Activated B cell treated with CpG ODN at 0.5 μM for 24 hours (primary cell): Measurements from ENCODE around the gene SBNO2. TPM values are rescaled to one million over a fixed set of nuclear protein-coding genes. Genes with fewer than 3 reads are reported as not detected.

Experiments
- ATAC-seq: fragments of 200-7000 bp; cut with Tn5 transposase; one replicate; pipeline ENCODE4 v1.10.0; 2021; ENCODE audit warnings: low read depth, mild to moderate bottlenecking, moderate library complexity
- CTCF ChIA-PET: fragments of 350-600 bp; sonication (Branson Sonifier 250); formaldehyde crosslinking; loops from one replicate; lab custom pipeline; 2021; ENCODE audit warnings: antibody characterized with exemption; lab: Charles Lee
- POLR2A ChIA-PET: fragments of 350-600 bp; sonication (Branson Sonifier 250); formaldehyde crosslinking; loops from one replicate; lab custom pipeline; 2021; ENCODE audit warnings: antibody characterized with exemption; lab: Charles Lee
- DNase-seq: peaks from one replicate; pipeline ENCODE4 v3.0.0; 2022
- H3K27ac Mint-ChIP-seq: one replicate; pipeline ENCODE4 v1.8.0; 2020; ENCODE audit warnings: mixed read lengths
- H3K27me3 Mint-ChIP-seq: one replicate; pipeline ENCODE4 v1.8.0; 2021; ENCODE audit warnings: mixed read lengths
- H3K36me3 Mint-ChIP-seq: one replicate; pipeline ENCODE4 v1.8.0; 2021; ENCODE audit warnings: low read depth, mixed read lengths
- H3K4me1 Mint-ChIP-seq: one replicate; pipeline ENCODE4 v1.8.0; 2021; ENCODE audit warnings: mixed read lengths
- H3K4me3 Mint-ChIP-seq: one replicate; pipeline ENCODE4 v1.8.0; 2020; ENCODE audit warnings: mild to moderate bottlenecking, mixed read lengths
- H3K9me3 Mint-ChIP-seq: one replicate; pipeline ENCODE4 v1.8.0; 2020; ENCODE audit warnings: mixed read lengths
- intact Hi-C: fragments of 100-400 bp; cut with micrococcal nuclease; formaldehyde crosslinking; loops from one replicate; pipeline ENCODE4 v1.15.1; 2024
- total RNA-seq: library from RNA; stranded (reverse); gene quantifications from 2 replicates; pipeline ENCODE4 v1.2.3, GENCODE V29; 2022
- TF ChIP-seq, protein P1 (sequence below): fragments of 200-600 bp; IDR thresholded peaks from one replicate; pipeline ENCODE4 v1.8.0; 2022; ENCODE audit warnings: antibody characterized with exemption, mild to moderate bottlenecking

SBNO2 gene
- total RNA-seq, 1 donor from 2014 or later: 127 TPM

DNA sequence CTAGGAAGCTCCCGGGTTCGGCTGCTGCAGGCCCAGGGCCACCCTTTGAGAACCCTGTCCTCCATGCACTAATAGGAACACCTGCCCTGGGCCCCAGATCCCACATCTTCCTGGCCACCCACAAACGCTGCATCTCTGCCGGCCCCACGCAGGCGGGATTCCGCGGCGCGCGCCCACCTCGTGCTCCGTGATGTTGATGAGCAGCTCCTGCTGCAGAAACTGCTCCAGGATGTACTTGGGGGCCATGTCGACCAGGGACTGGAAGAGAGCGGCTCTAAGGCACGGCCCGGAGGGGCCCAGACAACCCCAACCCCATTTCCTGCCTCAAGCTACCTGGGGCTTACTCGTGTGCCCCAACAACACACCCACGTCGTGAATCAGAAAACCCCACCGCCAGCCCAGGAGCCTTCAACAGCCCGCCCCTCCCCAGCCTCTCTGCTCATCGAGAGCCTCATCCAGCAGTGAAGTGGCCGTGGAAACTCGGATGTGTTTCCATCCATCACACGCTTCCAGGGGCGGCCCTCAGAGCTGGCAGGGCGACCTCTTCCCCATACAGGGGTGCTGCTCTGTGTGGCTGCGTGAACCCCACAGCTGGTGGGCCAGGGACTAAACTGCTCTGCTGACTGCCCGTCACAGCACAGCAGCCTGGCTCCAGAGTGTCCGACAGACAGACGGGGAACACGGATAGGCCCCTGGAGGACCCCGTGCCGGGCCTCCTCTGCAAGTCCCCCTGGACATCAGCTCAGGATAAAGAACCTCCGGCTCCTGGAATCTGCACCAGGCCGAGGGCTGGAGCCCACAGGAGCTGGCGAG is 83.1 kb downstream of the SBNO2 start:
- ChIA-PET POLR2A (interaction anchor here (0.5 to 10.8 kb wide), 8 partner anchors 15 to 112 kb away, joined by 3 to 184 read pairs (median 6); partner anchors contain the start of genes ABCA7 and ARHGAP45), CTCF (interaction anchor here (1.2 kb wide), 1 partner anchor 26 kb away, joined by 3 read pairs; no protein-coding TSS in a partner anchor)
- H3K27ac Mint-ChIP-seq: no peak overlapping the region
- peaks cover 56% of the 10 kb centered on the region for H3K4me1 Mint-ChIP-seq
- ATAC-seq: no peak
- no peaks in the 10 kb centered on the region for H3K27me3 Mint-ChIP-seq
- intact Hi-C loops: no loop called here
- peaks cover 42% of the 10 kb centered on the region for H3K36me3 Mint-ChIP-seq
- no peaks in the 10 kb centered on the region for H3K9me3 Mint-ChIP-seq
- TF ChIP-seq, protein P1, sequence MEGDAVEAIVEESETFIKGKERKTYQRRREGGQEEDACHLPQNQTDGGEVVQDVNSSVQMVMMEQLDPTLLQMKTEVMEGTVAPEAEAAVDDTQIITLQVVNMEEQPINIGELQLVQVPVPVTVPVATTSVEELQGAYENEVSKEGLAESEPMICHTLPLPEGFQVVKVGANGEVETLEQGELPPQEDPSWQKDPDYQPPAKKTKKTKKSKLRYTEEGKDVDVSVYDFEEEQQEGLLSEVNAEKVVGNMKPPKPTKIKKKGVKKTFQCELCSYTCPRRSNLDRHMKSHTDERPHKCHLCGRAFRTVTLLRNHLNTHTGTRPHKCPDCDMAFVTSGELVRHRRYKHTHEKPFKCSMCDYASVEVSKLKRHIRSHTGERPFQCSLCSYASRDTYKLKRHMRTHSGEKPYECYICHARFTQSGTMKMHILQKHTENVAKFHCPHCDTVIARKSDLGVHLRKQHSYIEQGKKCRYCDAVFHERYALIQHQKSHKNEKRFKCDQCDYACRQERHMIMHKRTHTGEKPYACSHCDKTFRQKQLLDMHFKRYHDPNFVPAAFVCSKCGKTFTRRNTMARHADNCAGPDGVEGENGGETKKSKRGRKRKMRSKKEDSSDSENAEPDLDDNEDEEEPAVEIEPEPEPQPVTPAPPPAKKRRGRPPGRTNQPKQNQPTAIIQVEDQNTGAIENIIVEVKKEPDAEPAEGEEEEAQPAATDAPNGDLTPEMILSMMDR: no peak
- no peak overlapping the region for H3K4me3 Mint-ChIP-seq
- DNase-seq: no peak

DNA sequence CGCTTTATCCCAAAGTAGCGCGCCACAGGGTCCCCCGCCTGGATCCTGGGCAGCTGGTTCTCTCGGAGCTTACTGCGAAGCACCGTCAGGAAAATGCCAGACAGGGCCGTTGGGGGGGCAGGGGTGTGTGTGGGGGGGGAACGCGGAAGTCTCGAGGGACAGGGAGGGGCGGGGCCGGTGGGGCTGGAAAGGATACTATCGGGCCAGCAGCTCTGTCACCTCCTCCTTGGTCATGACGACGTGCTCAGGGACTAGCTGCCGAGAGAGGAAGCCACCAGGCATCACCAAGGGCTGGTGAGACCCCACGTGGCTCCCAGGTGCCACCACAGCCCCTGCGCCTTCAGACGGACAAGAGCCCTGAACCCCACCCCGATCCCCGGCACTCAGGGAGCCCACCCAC is 84.2 kb downstream of the SBNO2 start:
- TF ChIP-seq, protein P1: no peak
- Mint-ChIP-seq H3K27me3 (no peaks in the 10 kb centered on the region), H3K4me1 (peaks cover 54% of the 10 kb centered on the region), H3K36me3 (peaks cover 46% of the 10 kb centered on the region), H3K27ac (no peak overlapping the region), H3K9me3 (no peaks in the 10 kb centered on the region), H3K4me3 (no peak overlapping the region)
- CTCF ChIA-PET: interaction anchor here (1.2 to 2.4 kb wide), 3 partner anchors 23 to 32 kb away, joined by 3 to 13 read pairs (median 4); no protein-coding TSS in a partner anchor
- intact Hi-C loops: no loop called here
- ATAC-seq (no peak), DNase-seq (no peak)
- POLR2A ChIA-PET: interaction anchor here (0.6 to 10.8 kb wide), 10 partner anchors 14 to 401 kb away, joined by 4 to 184 read pairs (median 12); partner anchors contain the start of genes ABCA7, ARHGAP45, CNN2 and GPX4

DNA sequence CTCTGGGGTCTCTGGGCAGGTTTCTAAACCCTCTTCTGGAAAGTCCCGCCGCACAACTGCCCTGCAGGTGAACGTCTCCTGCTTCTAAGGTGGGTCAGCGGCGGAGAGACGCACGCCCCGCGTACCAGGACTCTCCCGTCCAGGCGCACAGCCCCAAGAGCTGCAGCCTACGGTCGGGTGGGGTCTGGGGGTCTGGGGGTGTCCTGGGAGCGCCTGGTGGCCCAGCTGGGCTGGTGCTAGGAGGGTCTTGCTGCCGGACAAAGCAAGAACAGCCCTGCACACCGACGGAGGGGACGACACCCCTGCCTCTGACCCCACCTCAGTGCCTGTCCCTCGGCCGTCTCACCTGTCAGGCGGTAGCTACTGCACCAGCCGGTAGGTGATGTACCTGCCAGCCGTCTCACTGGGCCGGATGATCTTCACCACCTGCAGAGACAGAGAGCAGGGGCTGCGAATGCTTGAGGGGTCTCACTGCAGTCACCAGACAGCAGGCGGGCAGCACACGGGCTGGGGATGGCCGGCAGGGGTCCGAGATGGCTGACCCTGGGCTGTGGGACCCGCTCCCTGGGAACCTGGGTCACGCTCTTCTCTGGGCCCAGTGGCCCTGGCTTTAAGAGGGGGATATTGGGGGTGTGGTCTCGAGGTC is 84.8 kb downstream of the SBNO2 start:
- intact Hi-C loops: no loop called here
- Mint-ChIP-seq H3K27ac (peak overlapping the region; percentile 41), H3K36me3 (peaks cover 51% of the 10 kb centered on the region), H3K9me3 (no peaks in the 10 kb centered on the region), H3K27me3 (no peaks in the 10 kb centered on the region), H3K4me1 (peaks cover 50% of the 10 kb centered on the region), H3K4me3 (no peak overlapping the region)
- ATAC-seq: no peak
- CTCF ChIA-PET: interaction anchor here (1.0 to 2.4 kb wide), 3 partner anchors 22 to 32 kb away, joined by 4 to 13 read pairs (median 4); partner anchors contain the start of gene ARHGAP45
- POLR2A ChIA-PET: interaction anchor here (0.6 to 10.8 kb wide), 12 partner anchors 14 to 185 kb away, joined by 3 to 184 read pairs (median 12); partner anchors contain the start of genes ABCA7, ARHGAP45, CNN2 and GPX4
- TF ChIP-seq, protein P1: no peak
- peak; percentile 21 for DNase-seq

DNA sequence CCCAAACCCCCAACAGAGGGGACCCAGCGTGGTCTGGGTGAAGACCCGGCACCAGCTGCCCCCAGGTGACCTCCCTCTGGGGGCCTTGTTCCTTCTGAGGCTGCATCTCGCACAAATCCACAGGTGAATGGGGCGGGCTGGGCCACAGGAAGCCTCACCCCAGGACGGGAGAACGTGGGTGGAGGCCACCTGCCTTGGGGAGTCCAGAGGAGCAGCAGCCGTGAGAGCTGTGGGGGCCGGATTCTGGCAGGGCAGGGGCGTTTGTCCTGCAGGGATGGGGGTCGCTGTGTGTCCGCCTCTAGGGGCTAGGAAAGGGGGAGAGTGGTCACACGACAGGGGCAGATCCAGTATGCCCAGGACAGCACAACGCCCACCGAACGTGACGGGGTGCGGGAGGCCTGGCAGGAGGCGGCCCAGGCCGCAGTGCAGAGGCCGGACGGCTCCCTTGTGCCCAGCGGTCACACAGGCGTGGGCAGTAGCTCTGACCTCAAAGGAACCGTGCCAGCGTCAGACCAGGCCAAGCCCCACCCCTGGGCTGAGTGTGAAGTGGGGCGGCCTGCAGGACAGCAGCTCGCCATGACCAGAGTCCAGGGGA is 85.6 kb downstream of the SBNO2 start:
- intact Hi-C loops: no loop called here

More for the DNA sequence above, 85.6 kb downstream of the SBNO2 start:
- H3K27ac Mint-ChIP-seq: peak overlapping the region; percentile 92
- no peaks in the 10 kb centered on the region for H3K27me3 Mint-ChIP-seq
- POLR2A ChIA-PET: interaction anchor here (0.5 to 10.8 kb wide), 15 partner anchors 13 to 184 kb away, joined by 3 to 184 read pairs (median 5); partner anchors contain the start of genes ABCA7, ARHGAP45, CNN2 and GPX4
- TF ChIP-seq, protein P1: no peak
- CTCF ChIA-PET: interaction anchor here (1.0 to 2.4 kb wide), 6 partner anchors 12 to 62 kb away, joined by 4 to 13 read pairs (median 5); partner anchors contain the start of genes ARHGAP45 and CNN2
- peak; percentile 9 for ATAC-seq
- H3K9me3 Mint-ChIP-seq: no peaks in the 10 kb centered on the region
- DNase-seq: no peak
- peaks cover 48% of the 10 kb centered on the region for H3K4me1 Mint-ChIP-seq
- H3K4me3 Mint-ChIP-seq: no peak overlapping the region
- H3K36me3 Mint-ChIP-seq: peaks cover 56% of the 10 kb centered on the region
